Right lobe of liver (tissue), 6 donors: ENCODE data around the gene TRIM42. TPM values are rescaled to one million over a fixed set of nuclear protein-coding genes. Genes with fewer than 3 reads are reported as not detected.

Experiments used
- ATAC-seq, 4 donors: fragments of 200-7000 bp; cut with Tn5 transposase; one replicate each; pipeline ENCODE4 v1.9.1; 2020; ENCODE audit warnings: mild to moderate bottlenecking in 4 of 4, moderate library complexity in 4 of 4
- DNase-seq, 3 donors: peaks; one replicate each; pipeline ENCODE4 v3.0.0-alpha.2; 2020
- H3K27ac ChIP-seq, 3 donors: fragments of 200-600 bp; one replicate each; pipeline ENCODE4 v1.8.0; 2022
- H3K27me3 ChIP-seq, 2 donors: fragments of 200-600 bp; one replicate each; pipeline ENCODE4 v1.8.0; 2022
- H3K36me3 ChIP-seq, 4 donors: fragments of 200-600 bp; sonication (generic) in 1 of 4; one replicate each; pipeline versions ENCODE4 v1.5.1 to v1.8.0; 2017 to 2022; ENCODE audit warnings: control low read depth in 1 of 4
- H3K4me1 ChIP-seq, 4 donors: fragments of 200-600 bp; sonication (generic) in 1 of 4; one replicate each; pipeline versions ENCODE4 v1.5.1 to v1.8.0; 2017 to 2022; ENCODE audit warnings: control low read depth in 1 of 4
- H3K4me3 ChIP-seq, 3 donors: fragments of 200-600 bp; one replicate each; pipeline ENCODE4 v1.8.0; 2022
- H3K9me3 ChIP-seq, 4 donors: fragments of 200-600 bp; sonication (generic) in 1 of 4; one replicate each; pipeline versions ENCODE4 v1.5.1 to v1.8.0; 2017 to 2022; ENCODE audit warnings: control low read depth in 1 of 4
- POLR2A ChIP-seq: fragments of 450-650 bp; IDR thresholded peaks from one replicate; pipeline ENCODE4 v1.6.1; 2017; ENCODE audit warnings: antibody characterized with exemption, mild to moderate bottlenecking
- whole genome bisulfite sequencing: methylation state at CpG from one replicate; pipeline ENCODE4 v1.1.6; 2018; ENCODE audit warnings: low coverage, low lambda C conversion rate; ENCODE audit not compliant: insufficient coverage; ENCODE audit errors: missing lambda C conversion rate; 5-methylcytosine and 5-hydroxymethylcytosine counted together
- intact Hi-C, 2 donors: fragments of 100-400 bp; cut with DNase I; formaldehyde crosslinking; loops; one replicate each; pipeline versions ENCODE4 v1.11.2 to v1.14.1; 2022
- long read RNA-seq: library from polyadenylated mRNA; unstranded; transcript quantifications from one replicate; pipeline ENCODE4 v2.0.0, GENCODE V29; 2019
- total RNA-seq, 6 experiments: library from RNA; depleted of rRNA in 2 of 6; stranded (reverse); fragments of >200 nt in 2 of 6; fragmentation: NEBNext Ultra II Directional in 3 of 6; extraction: Animal tissue kit (Norgen Biotek cat#: 25700) in 3 of 6; gene quantifications; one replicate each; pipeline versions ENCODE4 v1.1.0 to v1.2.4, GENCODE V29; 2016 to 2023
- TF ChIP-seq, protein P1 (sequence below), 4 donors: fragments of 200-600 bp in 3 of 4; fragments of 450-650 bp in 1 of 4; IDR thresholded peaks; one replicate each; pipeline versions ENCODE4 v1.5.1 to v1.8.0; 2016 to 2022; ENCODE audit warnings: antibody characterized with exemption in 4 of 4, mild to moderate bottlenecking in 2 of 4
- donor health status: DM: no; HTN: yes; CAD: no.
- donor health status: DM: no; HTN: no; CAD: no.
- donor health status: DM: no; HTN: no; CAD: no.
- donor health status: DM: no; HTN: yes; CAD: no.
- donor health status: DM: no; HTN: yes; CAD: no.

The TRIM42 gene
- not detected for total RNA-seq
- long read RNA-seq = 0 reads

DNA sequence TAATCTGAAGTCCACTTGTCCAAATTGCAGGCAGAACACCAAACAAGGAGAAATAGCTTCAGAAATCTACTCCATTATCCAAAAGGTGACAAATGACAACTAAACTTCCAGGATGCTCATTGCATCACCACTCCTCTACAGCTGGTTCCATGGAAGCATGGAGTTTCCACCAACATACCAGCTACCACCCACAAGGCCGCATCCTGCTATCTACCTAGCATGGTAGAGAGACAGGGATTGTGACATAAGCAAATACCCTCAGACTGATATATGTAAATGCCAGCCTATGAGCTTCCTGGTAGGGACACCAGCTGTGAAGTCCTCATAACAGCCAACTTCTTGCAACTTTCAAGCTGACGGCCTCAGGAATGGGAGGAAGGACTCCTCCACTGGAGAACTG lies at the start of gene TRIM42:
Gene TRIM42 (plus strand): TSS at position 301 of the 400 bp plus-strand sequence. CDS start 166 bp downstream, outside the sequence.
- Histone ChIP-seq H3K27ac (no peak within 1 kb of the TSS), H3K4me3 (no peak within 1 kb of the TSS), H3K9me3 (no peaks in the 10 kb centered on the region), H3K4me1 (no peaks in the 10 kb centered on the region), H3K36me3 (no peaks in the 10 kb centered on the region), H3K27me3 (no peaks in the 10 kb centered on the region)
- TF ChIP-seq POLR2A = no peak
- TF ChIP-seq, protein P1, sequence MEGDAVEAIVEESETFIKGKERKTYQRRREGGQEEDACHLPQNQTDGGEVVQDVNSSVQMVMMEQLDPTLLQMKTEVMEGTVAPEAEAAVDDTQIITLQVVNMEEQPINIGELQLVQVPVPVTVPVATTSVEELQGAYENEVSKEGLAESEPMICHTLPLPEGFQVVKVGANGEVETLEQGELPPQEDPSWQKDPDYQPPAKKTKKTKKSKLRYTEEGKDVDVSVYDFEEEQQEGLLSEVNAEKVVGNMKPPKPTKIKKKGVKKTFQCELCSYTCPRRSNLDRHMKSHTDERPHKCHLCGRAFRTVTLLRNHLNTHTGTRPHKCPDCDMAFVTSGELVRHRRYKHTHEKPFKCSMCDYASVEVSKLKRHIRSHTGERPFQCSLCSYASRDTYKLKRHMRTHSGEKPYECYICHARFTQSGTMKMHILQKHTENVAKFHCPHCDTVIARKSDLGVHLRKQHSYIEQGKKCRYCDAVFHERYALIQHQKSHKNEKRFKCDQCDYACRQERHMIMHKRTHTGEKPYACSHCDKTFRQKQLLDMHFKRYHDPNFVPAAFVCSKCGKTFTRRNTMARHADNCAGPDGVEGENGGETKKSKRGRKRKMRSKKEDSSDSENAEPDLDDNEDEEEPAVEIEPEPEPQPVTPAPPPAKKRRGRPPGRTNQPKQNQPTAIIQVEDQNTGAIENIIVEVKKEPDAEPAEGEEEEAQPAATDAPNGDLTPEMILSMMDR (IDR thresholded peaks at IDR 0.05) = no peak
- ATAC-seq = no peak
- intact Hi-C loops = no loop called here
- DNase-seq = no peak
- no CpG with 5 or more reads among the region's 2 CpGs for WGBS

DNA sequence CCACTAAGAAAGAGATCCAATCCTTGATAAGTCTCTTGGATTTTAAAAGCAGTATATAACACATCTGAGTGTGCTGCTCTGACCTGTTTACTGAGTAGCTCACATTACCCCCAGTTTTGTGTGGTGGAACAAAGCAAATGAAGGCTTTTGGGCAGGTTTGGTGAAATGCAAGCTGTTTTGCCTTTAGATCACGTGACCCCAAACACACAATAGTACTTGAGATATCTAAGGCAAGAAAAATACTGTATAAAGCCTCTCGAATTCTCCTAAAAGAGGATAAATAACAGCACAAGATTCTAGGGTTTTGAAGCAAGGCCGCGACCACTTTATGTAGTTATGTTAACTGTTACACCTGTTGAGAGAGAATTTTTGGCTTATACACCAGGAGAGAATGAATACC lies 49.3 kb upstream of the TRIM42 start:
- Histone ChIP-seq H3K4me1 (no peaks in the 10 kb centered on the region), H3K4me3 (no peak overlapping the region), H3K27ac (no peak overlapping the region), H3K36me3 (no peaks in the 10 kb centered on the region), H3K27me3 (no peaks in the 10 kb centered on the region), H3K9me3 (no peaks in the 10 kb centered on the region)
- TF ChIP-seq POLR2A = no peak
- TF ChIP-seq, protein P1 (IDR thresholded peaks at IDR 0.05) = no peak
- DNase-seq (no peak), ATAC-seq (no peak)
- intact Hi-C loops = no loop called here
- WGBS = 34% methylated on average over 4 of the region's 4 CpGs

DNA sequence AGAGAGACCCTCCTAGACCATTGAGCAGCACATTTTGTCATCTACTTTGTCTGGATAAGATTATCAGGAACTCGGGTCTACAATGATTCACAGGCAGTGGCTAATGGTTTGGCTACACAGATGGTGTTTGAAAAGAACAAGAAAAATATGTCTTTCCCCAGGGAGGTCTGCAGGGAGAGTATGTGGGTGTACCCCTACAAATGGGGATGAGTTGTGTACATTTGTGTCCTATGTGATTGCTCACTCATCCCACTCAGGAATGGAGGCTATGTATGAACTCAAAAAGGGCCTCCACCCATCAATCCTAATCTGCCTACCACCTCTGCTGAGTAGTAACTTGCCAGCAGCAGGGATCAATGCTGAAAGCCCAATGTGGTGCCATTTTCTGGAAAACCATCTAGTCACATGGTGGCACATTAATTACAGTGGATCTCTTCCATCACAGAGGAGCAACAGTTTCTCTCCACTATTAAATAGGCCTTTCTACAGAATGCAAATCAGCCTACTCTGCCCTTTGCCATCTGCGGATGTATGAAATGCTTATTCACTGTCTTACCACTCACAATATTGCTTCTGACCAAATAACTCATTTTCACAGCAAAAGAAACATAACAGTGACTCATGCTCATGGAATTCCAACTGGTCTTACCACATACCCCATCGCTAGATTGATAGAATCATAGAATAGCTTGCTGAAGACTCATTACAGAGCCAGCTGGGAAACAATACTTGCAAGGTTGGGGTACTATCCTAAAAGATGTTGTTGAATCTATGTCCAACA lies 48.3 kb upstream of the TRIM42 start:
- WGBS = 50% methylated on average over 2 of the region's 3 CpGs
- ATAC-seq = no peak
- H3K4me3 ChIP-seq = no peak overlapping the region
- intact Hi-C loops = no loop called here
- H3K9me3 ChIP-seq = no peaks in the 10 kb centered on the region
- no peaks in the 10 kb centered on the region for H3K4me1 ChIP-seq
- no peak overlapping the region for H3K27ac ChIP-seq
- H3K36me3 ChIP-seq = no peaks in the 10 kb centered on the region
- H3K27me3 ChIP-seq = no peaks in the 10 kb centered on the region
- DNase-seq = no peak
- TF ChIP-seq POLR2A = no peak
- TF ChIP-seq, protein P1 (IDR thresholded peaks at IDR 0.05) = no peak

DNA sequence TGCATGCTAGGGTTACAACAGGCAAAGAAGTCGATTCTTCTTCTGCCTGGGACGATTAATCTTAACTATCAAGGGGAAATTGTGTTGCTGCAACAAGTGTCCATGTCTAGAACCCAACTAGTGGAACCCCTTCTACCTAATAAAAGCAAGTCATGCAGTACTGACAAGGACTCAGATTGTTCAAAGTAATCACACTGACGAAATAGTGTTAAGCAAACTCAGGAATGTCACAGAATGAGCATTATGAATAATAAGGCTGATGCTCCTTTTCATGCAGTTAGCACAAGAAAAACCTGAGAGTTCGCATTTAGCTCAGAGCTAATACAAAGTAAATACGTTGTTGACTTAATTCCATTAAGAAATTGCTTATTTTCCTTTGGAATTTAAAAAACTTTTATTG lies 47.5 kb upstream of the TRIM42 start:
- TF ChIP-seq POLR2A = no peak
- TF ChIP-seq, protein P1 (IDR thresholded peaks at IDR 0.05) = no peak
- H3K9me3 ChIP-seq = no peaks in the 10 kb centered on the region

More for the DNA sequence above, 47.5 kb upstream of the TRIM42 start:
- H3K36me3 ChIP-seq = no peaks in the 10 kb centered on the region
- WGBS = 57% methylated on average over 5 of the region's 5 CpGs
- DNase-seq = no peak
- no peaks in the 10 kb centered on the region for H3K27me3 ChIP-seq
- no peak for ATAC-seq
- H3K27ac ChIP-seq = no peak overlapping the region
- no peak overlapping the region for H3K4me3 ChIP-seq
- no peaks in the 10 kb centered on the region for H3K4me1 ChIP-seq
- intact Hi-C loops = no loop called here
